B cell (primary cell): Measurements from ENCODE around the gene CD74. TPM values are rescaled to one million over a fixed set of nuclear protein-coding genes. Genes with fewer than 3 reads are reported as not detected.

ENCODE experiments used
- ATAC-seq: fragments of 200-7000 bp; cut with Tn5 transposase; one replicate; pipeline ENCODE4 v1.10.0; 2021; ENCODE audit warnings: low read depth, mild to moderate bottlenecking, moderate number of reproducible peaks, moderate library complexity
- CTCF ChIA-PET: fragments of 350-600 bp; sonication (Branson Sonifier 250); formaldehyde crosslinking; loops from one replicate; lab custom pipeline; 2021; ENCODE audit warnings: antibody characterized with exemption, inconsistent platforms; lab: Charles Lee
- POLR2A ChIA-PET: fragments of 350-600 bp; sonication (Branson Sonifier 250); formaldehyde crosslinking; loops from one replicate; lab custom pipeline; 2021; ENCODE audit warnings: antibody characterized with exemption; lab: Charles Lee
- DNase-seq: peaks from one replicate; pipeline ENCODE4 v3.0.0; 2013
- H2AFZ ChIP-seq: 2 replicates; pipeline ENCODE4 v1.6.1; 2012; ENCODE audit warnings: mild to moderate bottlenecking, low read depth, low read length; ENCODE audit not compliant: insufficient read depth, poor library complexity, severe bottlenecking
- H3K27ac ChIP-seq, 2 donors: 1 replicate in 1 of 2; 2 replicates in 1 of 2; pipeline ENCODE4 v1.5.1; 2012 to 2013; ENCODE audit warnings: low read length in 2 of 2, mild to moderate bottlenecking in 2 of 2, moderate library complexity in 1 of 2
- H3K27me3 ChIP-seq, 4 experiments: fragments of 200-600 bp in 1 of 4; sonication (generic) in 1 of 4; replicated peaks in 1 of 4; 1 replicate in 2 of 4; 2 replicates in 2 of 4; pipeline versions ENCODE4 v1.6.1 to v1.7.0; 2013 to 2016; ENCODE audit warnings: low read length in 3 of 4, mild to moderate bottlenecking in 2 of 4, mixed read lengths in 1 of 4, moderate library complexity in 1 of 4; ENCODE audit not compliant: insufficient read depth in 4 of 4, control insufficient read depth in 3 of 4; ENCODE audit errors: control extremely low read depth in 1 of 4
- H3K36me3 ChIP-seq, 2 experiments: replicated peaks in 1 of 2; 1 replicate in 1 of 2; 2 replicates in 1 of 2; pipeline versions ENCODE4 v1.6.1 to v1.7.1; 2013; ENCODE audit warnings: low read length in 1 of 2; ENCODE audit not compliant: insufficient read depth in 2 of 2, control insufficient read depth in 1 of 2; ENCODE audit errors: control extremely low read depth in 1 of 2, extremely low read depth in 1 of 2
- H3K4me1 ChIP-seq, 2 donors: fragments of 200-600 bp in 1 of 2; sonication (generic) in 1 of 2; 1 replicate in 1 of 2; 2 replicates in 1 of 2; pipeline versions ENCODE4 v1.5.1 to v1.6.1; 2013 to 2017; ENCODE audit warnings: low read length in 2 of 2; ENCODE audit not compliant: control insufficient read depth in 2 of 2, insufficient read depth in 2 of 2
- H3K4me2 ChIP-seq: replicated peaks from 2 replicates; pipeline ENCODE3; 2012; ENCODE audit warnings: mild to moderate bottlenecking, low read depth, low read length; ENCODE audit not compliant: poor library complexity, severe bottlenecking
- H3K4me3 ChIP-seq, 5 experiments: fragments of 200-600 bp in 1 of 5; sonication (generic) in 1 of 5; 1 replicate in 3 of 5; 2 replicates in 2 of 5; pipeline versions ENCODE4 v1.5.1 to v1.7.0; 2011 to 2016; ENCODE audit warnings: low read length in 4 of 5, mild to moderate bottlenecking in 4 of 5, low read depth in 2 of 5, control low read depth in 1 of 5, moderate library complexity in 1 of 5; ENCODE audit not compliant: insufficient read depth in 1 of 5; ENCODE audit errors: control extremely low read depth in 1 of 5, extremely low read depth in 1 of 5
- H3K79me2 ChIP-seq: fragments of 200-600 bp; sonication (generic); one replicate; pipeline ENCODE4 v1.6.0; 2016; ENCODE audit warnings: low read length; ENCODE audit not compliant: control insufficient read depth, insufficient read depth
- H3K9ac ChIP-seq: fragments of 200-600 bp; sonication (generic); 2 replicates; pipeline ENCODE4 v1.6.1; 2017; ENCODE audit warnings: mild to moderate bottlenecking, low read length, moderate library complexity
- H3K9me3 ChIP-seq, 3 donors: one replicate each; pipeline versions ENCODE4 v1.6.1 to v1.7.1; 2013; ENCODE audit warnings: low read length in 2 of 3; ENCODE audit not compliant: control insufficient read depth in 2 of 3, insufficient read depth in 1 of 3; ENCODE audit errors: control extremely low read depth in 1 of 3
- H4K20me1 ChIP-seq: 2 replicates; pipeline ENCODE4 v1.6.0; 2012; ENCODE audit warnings: mild to moderate bottlenecking, low read length; ENCODE audit not compliant: insufficient read depth, control insufficient read depth, poor library complexity, severe bottlenecking
- H3K27ac Mint-ChIP-seq: one replicate; pipeline ENCODE4 v1.8.0; 2021; ENCODE audit warnings: mixed read lengths
- H3K27me3 Mint-ChIP-seq: one replicate; pipeline ENCODE4 v1.8.0; 2021; ENCODE audit warnings: mixed read lengths
- H3K4me1 Mint-ChIP-seq: one replicate; pipeline ENCODE4 v1.8.0; 2021; ENCODE audit warnings: mixed read lengths
- H3K4me3 Mint-ChIP-seq: one replicate; pipeline ENCODE4 v1.8.0; 2021; ENCODE audit warnings: mixed read lengths
- H3K9me3 Mint-ChIP-seq: one replicate; pipeline ENCODE4 v1.8.0; 2022; ENCODE audit warnings: mixed read lengths; ENCODE audit not compliant: insufficient read depth
- EZH2 ChIP-seq: IDR thresholded peaks from 2 replicates; pipeline ENCODE4 v1.6.1; 2012; ENCODE audit warnings: borderline replicate concordance, low read depth, mild to moderate bottlenecking, moderate library complexity, low read length; ENCODE audit not compliant: insufficient read depth, poor library complexity, severe bottlenecking
- WGBS: methylation state at CpG from one replicate; pipeline ENCODE4 v1.1.5; 2013; ENCODE audit warnings: missing lambda C conversion rate; ENCODE audit not compliant: insufficient coverage; 5-methylcytosine and 5-hydroxymethylcytosine counted together
- intact Hi-C: fragments of 100-400 bp; cut with micrococcal nuclease; formaldehyde crosslinking; loops from one replicate; pipeline ENCODE4 v1.10.0; 2022
- polyA plus RNA-seq: library from polyadenylated mRNA; depleted of rRNA; stranded (reverse); fragments of >200 nt; gene quantifications from 2 replicates; pipeline ENCODE4 v1.2.3, GENCODE V29; 2012
- total RNA-seq, 2 donors: library from RNA; stranded (reverse); fragments of 120-200 nt in 1 of 2; gene quantifications; 1 replicate in 1 of 2; 2 replicates in 1 of 2; pipeline versions ENCODE4 v1.2.3 to v1.2.4, GENCODE V29; 2013 to 2022
- TF ChIP-seq, protein P1 (sequence below): fragments of 200-600 bp; IDR thresholded peaks from one replicate; pipeline ENCODE4 v1.8.0; 2022; ENCODE audit warnings: antibody characterized with exemption, mild to moderate bottlenecking

CD74 gene
- total and polyA plus RNA-seq, 2 donors (not counting 1 experiment from before 2014, with no cell fraction given), result 5,670 to 14,307 TPM

DNA sequence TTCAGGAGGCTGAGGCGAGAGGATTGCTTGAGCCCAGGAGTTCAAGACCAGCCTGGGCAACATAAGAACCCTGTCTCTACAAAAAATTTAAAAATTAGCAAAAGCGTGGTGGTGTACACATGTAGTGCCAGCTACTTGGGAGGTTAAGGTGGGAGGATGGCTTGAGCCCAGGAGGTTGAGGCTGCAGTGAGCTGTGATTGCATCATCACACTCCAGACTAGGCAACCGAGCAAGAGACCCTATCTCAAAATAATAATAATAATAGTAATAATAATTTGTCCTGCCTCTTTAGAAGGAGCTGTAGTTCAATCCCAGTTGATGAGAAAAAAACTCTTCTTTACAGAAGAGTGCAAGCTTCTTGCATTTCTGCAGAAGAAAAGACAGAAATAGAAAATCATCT, 10.0 kb upstream of the CD74 start:
- WGBS, result 100% methylated on average over 1 of the region's 3 CpGs
- no peak for DNase-seq
- peaks cover 39 to 42% of the 10 kb centered on the region in 2 donors for H3K4me1 ChIP-seq
- intact Hi-C loops, result no loop called here
- Mint-ChIP-seq H3K27ac (peak overlapping the region; percentile 56), H3K4me1 (peaks cover 40% of the 10 kb centered on the region), H3K9me3 (no peaks in the 10 kb centered on the region), H3K27me3 (no peaks in the 10 kb centered on the region), H3K4me3 (no peak overlapping the region)
- H3K4me3 ChIP-seq, result no peak overlapping the region
- H3K9me3 ChIP-seq, result no peaks in the 10 kb centered on the region
- H3K27ac ChIP-seq, result no peak overlapping the region
- H3K4me2 ChIP-seq, result no peak overlapping the region
- no peaks in the 10 kb centered on the region for H3K27me3 ChIP-seq
- TF ChIP-seq, protein P1, sequence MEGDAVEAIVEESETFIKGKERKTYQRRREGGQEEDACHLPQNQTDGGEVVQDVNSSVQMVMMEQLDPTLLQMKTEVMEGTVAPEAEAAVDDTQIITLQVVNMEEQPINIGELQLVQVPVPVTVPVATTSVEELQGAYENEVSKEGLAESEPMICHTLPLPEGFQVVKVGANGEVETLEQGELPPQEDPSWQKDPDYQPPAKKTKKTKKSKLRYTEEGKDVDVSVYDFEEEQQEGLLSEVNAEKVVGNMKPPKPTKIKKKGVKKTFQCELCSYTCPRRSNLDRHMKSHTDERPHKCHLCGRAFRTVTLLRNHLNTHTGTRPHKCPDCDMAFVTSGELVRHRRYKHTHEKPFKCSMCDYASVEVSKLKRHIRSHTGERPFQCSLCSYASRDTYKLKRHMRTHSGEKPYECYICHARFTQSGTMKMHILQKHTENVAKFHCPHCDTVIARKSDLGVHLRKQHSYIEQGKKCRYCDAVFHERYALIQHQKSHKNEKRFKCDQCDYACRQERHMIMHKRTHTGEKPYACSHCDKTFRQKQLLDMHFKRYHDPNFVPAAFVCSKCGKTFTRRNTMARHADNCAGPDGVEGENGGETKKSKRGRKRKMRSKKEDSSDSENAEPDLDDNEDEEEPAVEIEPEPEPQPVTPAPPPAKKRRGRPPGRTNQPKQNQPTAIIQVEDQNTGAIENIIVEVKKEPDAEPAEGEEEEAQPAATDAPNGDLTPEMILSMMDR, result no peak
- TF ChIP-seq EZH2, result no peak
- no peaks in the 10 kb centered on the region for H3K36me3 ChIP-seq
- no peak for ATAC-seq
- ChIA-PET POLR2A (interaction anchor here (21.5 kb wide), 1 partner anchor 11 kb away, joined by 387 read pairs; the partner anchor contains the start of gene CD74), CTCF (interaction anchor here (1.3 to 4.8 kb wide), 2 partner anchors 10 to 12 kb away, joined by 6 to 19 read pairs; no protein-coding TSS in a partner anchor)
- peaks cover 91% of the 10 kb centered on the region for H3K79me2 ChIP-seq
- no peaks in the 10 kb centered on the region for H4K20me1 ChIP-seq
- H3K9ac ChIP-seq, result no peak overlapping the region
- H2AFZ ChIP-seq, result no peak overlapping the region

DNA sequence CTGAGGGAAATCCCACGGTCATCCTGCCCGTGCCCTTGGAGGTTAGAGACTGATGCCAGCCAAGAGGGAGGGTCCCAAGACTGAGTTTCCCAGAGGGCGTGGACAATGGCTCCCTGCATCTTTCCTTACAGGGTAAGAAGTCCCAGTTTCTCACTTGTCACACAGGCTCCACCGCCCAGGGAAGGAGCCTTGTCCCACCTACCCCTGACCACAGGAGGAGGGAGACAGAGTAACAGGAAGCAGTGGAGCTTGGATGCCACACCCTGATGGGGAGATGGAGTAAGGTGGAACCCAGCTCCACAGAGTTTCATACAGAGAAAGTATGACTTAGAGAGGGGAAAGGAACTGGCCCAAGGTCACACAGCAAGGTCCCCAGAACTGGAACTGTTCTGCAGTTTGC, 9.4 kb upstream of the CD74 start:
- Histone ChIP-seq H3K9me3 (no peaks in the 10 kb centered on the region), H3K4me2 (peak overlapping the region; percentile 30), H3K9ac (no peak overlapping the region), H3K27me3 (no peaks in the 10 kb centered on the region), H3K27ac (no peak overlapping the region), H3K79me2 (peaks cover 91% of the 10 kb centered on the region), H3K4me3 (no peak overlapping the region), H3K36me3 (no peaks in the 10 kb centered on the region), H3K4me1 (peaks cover 44 to 49% of the 10 kb centered on the region in 2 donors), H4K20me1 (no peaks in the 10 kb centered on the region), H2AFZ (no peak overlapping the region)
- CTCF ChIA-PET, result interaction anchor here (1.0 to 4.8 kb wide), 2 partner anchors 11 kb away, joined by 3 to 19 read pairs; no protein-coding TSS in a partner anchor
- intact Hi-C loops, result no loop called here
- ATAC-seq (no peak), DNase-seq (no peak)
- Mint-ChIP-seq H3K4me3 (no peak overlapping the region), H3K27ac (peak overlapping the region; percentile 73), H3K4me1 (peaks cover 39% of the 10 kb centered on the region), H3K27me3 (no peaks in the 10 kb centered on the region), H3K9me3 (no peaks in the 10 kb centered on the region)
- 90% methylated on average over 2 of the region's 4 CpGs for WGBS
- POLR2A ChIA-PET, result interaction anchor here (0.6 to 21.5 kb wide), 2 partner anchors 10 to 12 kb away, joined by 5 to 387 read pairs; partner anchors contain the start of gene CD74
- TF ChIP-seq, protein P1, result no peak
- no peak for TF ChIP-seq EZH2
